ENCODE results near the gene LTBP3.

DNA sequence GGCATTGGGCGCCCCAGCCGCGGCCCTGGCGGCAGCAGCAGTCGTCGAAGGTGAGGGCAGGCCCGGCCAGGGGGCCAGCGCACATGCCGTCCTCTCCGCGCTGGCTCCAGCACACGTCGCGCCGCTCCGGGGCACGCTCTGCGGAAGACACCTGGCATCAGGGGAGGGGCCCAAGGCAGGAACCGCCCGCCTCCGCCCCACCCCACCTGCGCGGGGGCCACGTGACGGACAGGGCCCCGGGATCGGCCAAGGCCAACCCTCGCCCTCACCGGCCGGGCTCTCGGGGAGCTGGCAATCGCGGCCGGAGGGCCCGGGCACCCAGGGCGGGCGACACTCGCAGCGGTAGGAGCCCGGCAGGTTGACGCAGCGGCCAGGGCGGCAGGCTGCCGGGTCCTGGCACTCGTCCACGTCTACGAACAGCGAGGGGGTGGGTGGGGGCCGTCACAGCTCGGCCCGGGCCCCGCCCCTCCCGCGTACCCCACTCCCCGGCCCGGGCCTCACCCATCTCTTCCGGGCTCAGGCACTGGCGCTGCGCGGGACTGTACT is 18.3 kb downstream of the LTBP3 start:
- TF ChIP-seq, protein P1, sequence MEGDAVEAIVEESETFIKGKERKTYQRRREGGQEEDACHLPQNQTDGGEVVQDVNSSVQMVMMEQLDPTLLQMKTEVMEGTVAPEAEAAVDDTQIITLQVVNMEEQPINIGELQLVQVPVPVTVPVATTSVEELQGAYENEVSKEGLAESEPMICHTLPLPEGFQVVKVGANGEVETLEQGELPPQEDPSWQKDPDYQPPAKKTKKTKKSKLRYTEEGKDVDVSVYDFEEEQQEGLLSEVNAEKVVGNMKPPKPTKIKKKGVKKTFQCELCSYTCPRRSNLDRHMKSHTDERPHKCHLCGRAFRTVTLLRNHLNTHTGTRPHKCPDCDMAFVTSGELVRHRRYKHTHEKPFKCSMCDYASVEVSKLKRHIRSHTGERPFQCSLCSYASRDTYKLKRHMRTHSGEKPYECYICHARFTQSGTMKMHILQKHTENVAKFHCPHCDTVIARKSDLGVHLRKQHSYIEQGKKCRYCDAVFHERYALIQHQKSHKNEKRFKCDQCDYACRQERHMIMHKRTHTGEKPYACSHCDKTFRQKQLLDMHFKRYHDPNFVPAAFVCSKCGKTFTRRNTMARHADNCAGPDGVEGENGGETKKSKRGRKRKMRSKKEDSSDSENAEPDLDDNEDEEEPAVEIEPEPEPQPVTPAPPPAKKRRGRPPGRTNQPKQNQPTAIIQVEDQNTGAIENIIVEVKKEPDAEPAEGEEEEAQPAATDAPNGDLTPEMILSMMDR (IDR thresholded peaks at IDR 0.05): peak in 2 of 4 experiments; percentile 53 to 80
- TF ChIP-seq POLR2A (IDR thresholded peaks at IDR 0.05): no peak
